ENCODE results near the gene KDM4C. TPM values are rescaled to one million over a fixed set of nuclear protein-coding genes. Genes with fewer than 3 reads are reported as not detected.

Gene KDM4C
- total and polyA plus RNA-seq, 2 of the 4 experiments (the other 2 are of a cell fraction): 11.8 to 23.8 TPM

DNA sequence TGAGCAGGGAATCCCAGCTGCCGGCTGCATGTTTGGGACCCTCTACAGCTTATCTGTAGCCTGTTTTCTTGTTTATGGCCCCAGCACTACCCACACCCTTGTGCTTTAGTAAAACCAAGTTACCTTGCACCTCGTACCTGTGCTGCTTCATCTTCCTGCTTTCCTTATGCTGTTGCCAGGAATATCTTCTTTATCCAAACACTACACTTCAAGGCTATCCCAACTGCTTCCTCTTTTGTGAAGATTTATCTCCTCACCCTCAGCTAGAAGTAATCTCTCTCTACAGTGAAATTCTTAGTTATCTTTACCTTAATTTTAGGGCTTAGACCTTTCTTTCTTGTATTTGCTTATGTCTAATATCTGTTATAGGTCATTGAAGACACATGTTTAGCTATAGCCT, 171.1 kb downstream of the KDM4C start:
- no peaks in the 10 kb centered on the region for H4K20me1 ChIP-seq (ENCODE audit: insufficient read depth, low read length)
- DNase-seq (no peak), ATAC-seq (ENCODE audit: low read depth) (no peak)
- H3K79me1 ChIP-seq (ENCODE audit: low read depth in 1 of 2, low read length in 2 of 2): peaks cover 5 to 12% of the 10 kb centered on the region in 2 experiments; a peak in 3 of 4 replicates
- ChIA-PET CTCF (interaction anchor here (0.7 kb wide), 1 partner anchor 8 kb away, joined by 3 read pairs; no protein-coding TSS in a partner anchor), POLR2A (ENCODE audit: unreplicated experiment) (no interaction called here)
- H4K5ac ChIP-seq (ENCODE audit: low read depth, low read length): no peak overlapping the region
- no peak overlapping the region for H2BK15ac ChIP-seq (ENCODE audit: low read depth, low read length)
- H3K9me3 ChIP-seq (ENCODE audit: control insufficient read depth, insufficient read depth, low read length): no peaks in the 10 kb centered on the region
- no peak overlapping the region for H3K18ac ChIP-seq (ENCODE audit: low read depth, low read length)
- H4K91ac ChIP-seq (ENCODE audit: insufficient read depth, low read depth, low read length): no peak overlapping the region
- TF ChIP-seq MAZ (IDR thresholded peaks at IDR 0.05; ENCODE audit: borderline replicate concordance, low read depth, low read length) (no peak), CHD1 (IDR thresholded peaks at IDR 0.05; ENCODE audit: low read depth, low read length) (no peak), CEBPB (IDR thresholded peaks at IDR 0.05; ENCODE audit: low read depth, low read length) (no peak), BHLHE40 (IDR thresholded peaks at IDR 0.05; ENCODE audit: low read depth, low read length) (no peak)
- TF ChIP-seq, protein P1, sequence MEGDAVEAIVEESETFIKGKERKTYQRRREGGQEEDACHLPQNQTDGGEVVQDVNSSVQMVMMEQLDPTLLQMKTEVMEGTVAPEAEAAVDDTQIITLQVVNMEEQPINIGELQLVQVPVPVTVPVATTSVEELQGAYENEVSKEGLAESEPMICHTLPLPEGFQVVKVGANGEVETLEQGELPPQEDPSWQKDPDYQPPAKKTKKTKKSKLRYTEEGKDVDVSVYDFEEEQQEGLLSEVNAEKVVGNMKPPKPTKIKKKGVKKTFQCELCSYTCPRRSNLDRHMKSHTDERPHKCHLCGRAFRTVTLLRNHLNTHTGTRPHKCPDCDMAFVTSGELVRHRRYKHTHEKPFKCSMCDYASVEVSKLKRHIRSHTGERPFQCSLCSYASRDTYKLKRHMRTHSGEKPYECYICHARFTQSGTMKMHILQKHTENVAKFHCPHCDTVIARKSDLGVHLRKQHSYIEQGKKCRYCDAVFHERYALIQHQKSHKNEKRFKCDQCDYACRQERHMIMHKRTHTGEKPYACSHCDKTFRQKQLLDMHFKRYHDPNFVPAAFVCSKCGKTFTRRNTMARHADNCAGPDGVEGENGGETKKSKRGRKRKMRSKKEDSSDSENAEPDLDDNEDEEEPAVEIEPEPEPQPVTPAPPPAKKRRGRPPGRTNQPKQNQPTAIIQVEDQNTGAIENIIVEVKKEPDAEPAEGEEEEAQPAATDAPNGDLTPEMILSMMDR (conservative IDR thresholded peaks at IDR 0.05; ENCODE audit: low read depth, low read length): no peak
- no peak overlapping the region for H3K4me3 ChIP-seq (ENCODE audit: insufficient read depth, low read depth, low read length)
- no peak overlapping the region for H3K27ac ChIP-seq (ENCODE audit: insufficient read depth, low read length)
- no peak overlapping the region for H3K56ac ChIP-seq (ENCODE audit: extremely low read depth, insufficient read depth, low read length)
- no peak overlapping the region for H4K8ac ChIP-seq (ENCODE audit: low read depth in 2 of 2, low read length in 2 of 2)
- no peak overlapping the region for H3K4ac ChIP-seq (ENCODE audit: low read depth, low read length)
- no peak overlapping the region for H3K14ac ChIP-seq (replicated peaks; ENCODE audit: low read depth, low read length)
- dilution Hi-C loops (cut with HindIII; ENCODE audit: low sequenced_read_pairs, unreplicated experiment) (no loop called here), in situ Hi-C loops (cut with MboI; ENCODE audit: low sequenced_read_pairs) (loop anchor here (10.0 kb wide), 1 partner anchor 56 kb away; no protein-coding TSS in a partner anchor), intact Hi-C loops (cut with micrococcal nuclease) (no loop called here)
- H2AK9ac ChIP-seq (replicated peaks; ENCODE audit: low read depth, low read length, poor library complexity): no peak overlapping the region
- peaks cover 7% of the 10 kb centered on the region for H3K4me1 ChIP-seq (ENCODE audit: control insufficient read depth, insufficient read depth, low read length)
- H3K36me3 ChIP-seq (ENCODE audit: control insufficient read depth, insufficient read depth, low read length): no peaks in the 10 kb centered on the region
- no CpG with 5 or more reads among the region's 2 CpGs for WGBS, 2 experiments (ENCODE audit: extremely low coverage in 2 of 2, insufficient read length in 1 of 2)
- H3K9me1 ChIP-seq (ENCODE audit: insufficient read depth, low read length): peaks cover 11% of the 10 kb centered on the region
- H3K4me2 ChIP-seq (ENCODE audit: low read depth, low read length): no peak overlapping the region
- no peak overlapping the region for H2BK5ac ChIP-seq (ENCODE audit: low read depth, low read length, poor library complexity, severe bottlenecking)
- no peak overlapping the region for H2BK20ac ChIP-seq (ENCODE audit: low read depth, low read length)
- no peak overlapping the region for H2AFZ ChIP-seq (replicated peaks; ENCODE audit: low read length, poor library complexity)
- H3K23ac ChIP-seq (ENCODE audit: low read depth, low read length): no peak overlapping the region
- H3K27me3 ChIP-seq (ENCODE audit: control insufficient read depth, insufficient read depth, low read length): no peaks in the 10 kb centered on the region
- H3K9ac ChIP-seq (ENCODE audit: low read depth, low read length): no peak overlapping the region
- no peak overlapping the region for H2AK5ac ChIP-seq (ENCODE audit: low read depth, low read length)
- no peak overlapping the region for H2BK120ac ChIP-seq (ENCODE audit: low read depth, low read length)
- no TSS peak for BruUV-seq (replicated peaks)
